ENCODE measurements around the gene TDRD15. TPM values are rescaled to one million over a fixed set of nuclear protein-coding genes. Genes with fewer than 3 reads are reported as not detected.
"Not testable (repeated sequence)": the region's sequence is repeated elsewhere in the genome, so short reads cannot be mapped to it uniquely, and the experiment has no call there.

TDRD15 gene
- total and polyA plus RNA-seq, 9 of the 15 experiments (the other 6 are each of a cell fraction or from before 2014, with no cell fraction given): 0.01 to 0.22 (median 0.06) TPM; not detected in 1

GRCh38 chr2:21099281-21099907 lies 24.4 kb upstream of the TDRD15 start (continued):
- TF ChIP-seq ELK1 (CRISPR knock-in tag; IDR thresholded peaks at IDR 0.05) (no peak), MTA3 (IDR thresholded peaks at IDR 0.05; ENCODE audit: borderline replicate concordance) (no peak), PURB (CRISPR knock-in tag; IDR thresholded peaks at IDR 0.05; ENCODE audit: low read depth) (no peak), CEBPZ (IDR thresholded peaks at IDR 0.05; ENCODE audit: borderline replicate concordance, low read depth, low read length) (no peak)
- TF ChIP-seq, protein P1, sequence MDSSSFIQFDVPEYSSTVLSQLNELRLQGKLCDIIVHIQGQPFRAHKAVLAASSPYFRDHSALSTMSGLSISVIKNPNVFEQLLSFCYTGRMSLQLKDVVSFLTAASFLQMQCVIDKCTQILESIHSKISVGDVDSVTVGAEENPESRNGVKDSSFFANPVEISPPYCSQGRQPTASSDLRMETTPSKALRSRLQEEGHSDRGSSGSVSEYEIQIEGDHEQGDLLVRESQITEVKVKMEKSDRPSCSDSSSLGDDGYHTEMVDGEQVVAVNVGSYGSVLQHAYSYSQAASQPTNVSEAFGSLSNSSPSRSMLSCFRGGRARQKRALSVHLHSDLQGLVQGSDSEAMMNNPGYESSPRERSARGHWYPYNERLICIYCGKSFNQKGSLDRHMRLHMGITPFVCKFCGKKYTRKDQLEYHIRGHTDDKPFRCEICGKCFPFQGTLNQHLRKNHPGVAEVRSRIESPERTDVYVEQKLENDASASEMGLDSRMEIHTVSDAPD (CRISPR knock-in tag; IDR thresholded peaks at IDR 0.05): no peak

DNA sequence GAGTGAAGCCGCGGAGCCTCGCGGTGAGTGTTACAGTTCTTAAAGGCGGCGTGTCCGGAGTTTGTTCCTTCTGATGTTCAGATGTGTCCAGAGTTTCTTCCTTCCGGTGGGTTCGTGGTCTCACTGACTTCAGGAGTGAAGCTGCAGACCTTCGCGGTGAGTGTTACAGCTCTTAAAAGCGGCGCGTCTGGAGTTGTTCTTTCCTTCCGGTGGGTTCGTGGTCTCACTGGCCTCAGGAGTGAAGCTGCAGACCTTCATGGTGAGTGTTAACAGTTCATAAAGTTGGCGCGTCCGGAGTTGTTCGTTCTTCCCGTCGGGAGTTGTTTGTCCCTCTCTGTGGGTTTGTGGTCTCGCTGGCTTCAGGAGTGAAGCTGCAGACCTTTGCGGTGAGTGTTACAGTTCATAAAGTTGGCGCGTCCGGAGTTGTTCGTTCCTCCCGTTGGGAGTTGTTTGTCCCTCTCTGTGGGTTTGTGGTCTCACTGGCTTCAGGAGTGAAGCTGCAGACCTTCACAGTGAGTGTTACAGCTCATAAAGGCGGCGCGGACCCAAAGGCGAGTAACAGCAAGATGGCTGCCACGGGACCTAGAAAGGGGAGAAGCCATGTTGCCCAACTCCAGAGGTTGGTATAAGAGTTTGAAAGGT lies 22.1 kb upstream of the TDRD15 start:
- H3K4me2 ChIP-seq (ENCODE audit: insufficient read depth, low read length); H3K4me1 ChIP-seq (replicated peaks in 1 of 2; ENCODE audit: control insufficient read depth in 2 of 2, insufficient read depth in 2 of 2, low read length in 2 of 2); BruUV-seq (replicated peaks); H3K9me3 ChIP-seq (replicated peaks; ENCODE audit: control insufficient read depth, insufficient read depth, low read depth, low read length); intact Hi-C loops (cut with micrococcal nuclease); in situ Hi-C loops (cut with MboI); H3K27ac ChIP-seq (ENCODE audit: extremely low read depth, low read depth, low read length); H3K27me3 ChIP-seq (ENCODE audit: control insufficient read depth in 2 of 2, insufficient read depth in 2 of 2, low read length in 2 of 2); FAIRE-seq; ATAC-seq; DNase-seq (ENCODE audit: extremely low read depth in 1 of 4, low spot score in 3 of 4); H3K4me3 ChIP-seq; H2AFZ ChIP-seq (ENCODE audit: low read depth, low read length); H3K79me2 ChIP-seq (ENCODE audit: control insufficient read depth, insufficient read depth, low read length); CTCF ChIA-PET (ENCODE audit: low intra/inter-chr PET ratio); H3K9ac ChIP-seq (ENCODE audit: insufficient read depth in 1 of 2, low read depth in 2 of 2, low read length in 2 of 2); H3K9me1 ChIP-seq (ENCODE audit: control insufficient read depth, insufficient read depth, low read length); H3K36me3 ChIP-seq (ENCODE audit: control insufficient read depth, insufficient read depth, low read length); POLR2A ChIA-PET; H4K20me1 ChIP-seq (replicated peaks; ENCODE audit: control insufficient read depth, insufficient read depth, low read length): not testable (repeated sequence)
- 10% methylated on average over 23 of the region's 34 CpGs for WGBS (ENCODE audit: insufficient coverage, low coverage, missing lambda C conversion rate)

All from K562 (cell line).